DND-41 (cell line): Measurements from ENCODE around the gene PBX4.

Experiments
- ATAC-seq: fragments of 200-7000 bp; cut with Tn5 transposase; 3 replicates; pipeline ENCODE4 v1.9.1; 2021; ENCODE audit warnings: low read depth; ENCODE audit not compliant: insufficient read depth
- DNase-seq: peaks from one replicate; pipeline ENCODE4 v3.0.0-alpha.2; 2020
- H2AFZ ChIP-seq: 2 replicates; pipeline ENCODE4 v1.6.0; 2012; ENCODE audit warnings: low read depth, low read length
- H3K27ac ChIP-seq: 2 replicates; pipeline ENCODE4 v1.5.1; 2012; ENCODE audit warnings: low read length, inconsistent platforms
- H3K27me3 ChIP-seq: fragments of 200-600 bp; sonication (generic); 2 replicates; pipeline ENCODE4 v1.6.0; 2012; ENCODE audit warnings: low read length, mild to moderate bottlenecking, inconsistent platforms; ENCODE audit not compliant: insufficient read depth, poor library complexity
- H3K36me3 ChIP-seq: 2 replicates; pipeline ENCODE4 v1.5.1; 2012; ENCODE audit warnings: low read length, inconsistent platforms; ENCODE audit not compliant: insufficient read depth
- H3K4me1 ChIP-seq: 2 replicates; pipeline ENCODE4 v1.5.1; 2012; ENCODE audit warnings: mild to moderate bottlenecking, low read length; ENCODE audit not compliant: insufficient read depth
- H3K4me2 ChIP-seq: 2 replicates; pipeline ENCODE4 v1.6.0; 2012; ENCODE audit warnings: mild to moderate bottlenecking, moderate library complexity, low read length, inconsistent platforms; ENCODE audit not compliant: insufficient read depth
- H3K4me3 ChIP-seq, 2 experiments: fragments of 200-600 bp in 1 of 2; shearing (Covaris generic) in 1 of 2; 2 replicates each; pipeline ENCODE4 v1.5.1; 2012 to 2016; ENCODE audit warnings: inconsistent platforms in 2 of 2, low read length in 2 of 2, mild to moderate bottlenecking in 2 of 2, low read depth in 1 of 2, moderate library complexity in 1 of 2
- H3K79me2 ChIP-seq: 2 replicates; pipeline ENCODE4 v1.6.0; 2012; ENCODE audit warnings: low read length, inconsistent platforms; ENCODE audit not compliant: insufficient read depth
- H3K9ac ChIP-seq: 2 replicates; pipeline ENCODE4 v1.6.0; 2012; ENCODE audit warnings: low read depth, mild to moderate bottlenecking, inconsistent platforms, low read length, moderate library complexity
- H3K9me3 ChIP-seq: 2 replicates; pipeline ENCODE4 v1.5.1; 2012; ENCODE audit warnings: low read length, moderate library complexity, mild to moderate bottlenecking, inconsistent platforms; ENCODE audit not compliant: insufficient read depth, severe bottlenecking
- H4K20me1 ChIP-seq: 2 replicates; pipeline ENCODE4 v1.6.0; 2012; ENCODE audit warnings: low read length; ENCODE audit not compliant: insufficient read depth
- CTCF ChIP-seq: IDR thresholded peaks from 2 replicates; pipeline ENCODE4 v1.5.1; 2012; ENCODE audit warnings: borderline replicate concordance, low read length, moderate library complexity, mild to moderate bottlenecking; ENCODE audit not compliant: poor library complexity, severe bottlenecking; ENCODE audit errors: extremely low read depth
- EZH2 ChIP-seq: IDR thresholded peaks from 3 replicates; pipeline ENCODE4 v1.6.1; 2012; ENCODE audit warnings: borderline replicate concordance, low read depth, mild to moderate bottlenecking, moderate library complexity, low read length, inconsistent platforms; ENCODE audit not compliant: severe bottlenecking

Gene PBX4

DNA sequence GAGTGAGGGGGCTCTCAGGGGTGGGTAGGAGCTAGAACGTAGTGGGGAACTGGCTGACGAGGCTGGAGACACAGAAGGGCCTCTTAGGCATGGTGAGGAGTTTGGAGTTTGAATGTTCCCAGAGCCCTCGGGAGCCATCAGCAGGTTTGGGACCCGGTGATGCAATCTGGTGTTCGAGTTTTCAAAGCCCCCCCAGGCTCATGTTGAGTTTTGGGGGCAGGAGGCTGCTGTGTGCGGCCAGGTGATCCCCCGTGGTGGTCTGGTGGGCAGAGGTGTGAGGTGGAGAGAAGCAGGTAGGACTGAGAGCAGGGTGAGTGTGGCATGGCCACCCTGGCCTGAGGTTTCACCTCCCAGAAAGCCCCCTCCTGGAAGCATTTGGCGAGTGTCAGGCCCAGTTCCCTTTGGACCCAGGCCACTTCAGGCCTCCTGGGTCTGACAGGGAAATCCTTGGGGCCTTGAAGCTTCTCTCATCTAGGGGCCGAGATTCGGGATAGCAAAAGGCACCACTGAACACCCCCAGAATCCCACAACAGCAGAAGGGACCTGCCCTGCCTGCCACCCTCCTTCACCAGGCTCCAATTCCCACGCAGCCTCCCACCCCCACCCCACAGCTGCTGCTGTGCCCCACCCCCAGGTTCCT lies 88.6 kb downstream of the PBX4 start:
- TF ChIP-seq EZH2 (no peak), CTCF (no peak)
- Histone ChIP-seq H3K4me2 (no peak overlapping the region), H2AFZ (no peak overlapping the region), H3K4me1 (peaks cover 10% of the 10 kb centered on the region), H3K9me3 (no peaks in the 10 kb centered on the region), H4K20me1 (peaks cover 40% of the 10 kb centered on the region), H3K36me3 (peaks cover 50% of the 10 kb centered on the region), H3K27ac (no peak overlapping the region), H3K4me3 (no peak overlapping the region), H3K27me3 (no peaks in the 10 kb centered on the region), H3K79me2 (peaks cover 11% of the 10 kb centered on the region), H3K9ac (no peak overlapping the region)
- DNase-seq: no peak
- ATAC-seq: no peak

- Histone ChIP-seq H3K4me1 (peaks cover 10% of the 10 kb centered on the region), H3K9ac (no peak within 1 kb of the TSS), H3K79me2 (peaks cover 21% of the 10 kb centered on the region), H2AFZ (no peak within 1 kb of the TSS), H3K36me3 (peaks cover 56% of the 10 kb centered on the region), H3K27me3 (no peaks in the 10 kb centered on the region), H3K4me2 (no peak within 1 kb of the TSS), H4K20me1 (peaks cover 49% of the 10 kb centered on the region), H3K4me3 (no peak within 1 kb of the TSS), H3K27ac (no peak within 1 kb of the TSS), H3K9me3 (no peaks in the 10 kb centered on the region)
- ATAC-seq: no peak
- DNase-seq: no peak
- TF ChIP-seq CTCF (no peak), EZH2 (no peak)
These were observed 89.6 kb downstream of the PBX4 start, which contains the start of gene YJEFN3 for GRCh38 chr19:19528721-19529490. YJEFN3 (plus strand) TSS chr19:19528911; CDS start chr19:19528933, 22 bp downstream.

DNA sequence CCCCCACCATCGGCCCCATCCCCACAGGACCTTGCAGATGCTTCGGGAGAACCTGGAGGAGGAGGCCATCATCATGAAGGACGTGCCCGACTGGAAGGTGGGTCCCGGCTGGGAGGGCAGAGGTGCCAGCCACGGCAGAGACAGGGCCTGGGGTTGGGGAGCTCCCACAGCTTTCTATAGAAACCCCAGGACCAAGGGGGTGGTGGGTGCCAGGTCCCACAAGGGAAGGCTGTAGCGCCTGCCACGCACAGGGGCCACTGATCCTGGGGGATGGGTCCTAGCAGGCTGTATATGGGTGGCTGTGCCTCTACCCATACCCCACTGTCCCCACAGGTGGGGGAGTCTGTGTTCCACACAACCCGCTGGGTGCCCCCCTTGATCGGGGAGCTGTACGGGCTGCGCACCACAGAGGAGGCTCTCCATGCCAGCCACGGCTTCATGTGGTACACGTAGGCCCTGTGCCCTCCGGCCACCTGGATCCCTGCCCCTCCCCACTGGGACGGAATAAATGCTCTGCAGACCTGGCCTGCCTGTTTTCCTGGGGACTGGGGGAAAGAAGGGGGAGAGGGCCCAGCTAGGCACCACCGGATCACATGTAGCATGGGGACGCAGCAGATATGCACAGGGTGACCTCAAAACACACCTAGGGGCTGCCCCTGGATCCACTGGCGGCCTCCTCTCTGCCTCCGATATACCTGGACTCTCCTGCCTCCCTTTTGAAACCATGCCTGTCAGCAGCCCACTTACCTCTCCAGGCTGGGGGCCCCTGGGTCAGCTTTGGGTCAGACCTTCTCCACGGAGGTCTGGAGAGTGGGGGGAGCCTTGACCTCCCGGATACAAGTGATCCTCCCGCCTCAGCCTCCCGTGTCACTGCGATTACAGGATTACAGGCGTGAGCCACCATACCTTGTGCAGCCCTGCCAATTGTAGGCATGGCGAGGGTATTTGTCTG lies 90.5 kb downstream of the PBX4 start:
- H3K4me1 ChIP-seq: peaks cover 10% of the 10 kb centered on the region
- H3K27ac ChIP-seq: no peak overlapping the region
- peaks cover 63% of the 10 kb centered on the region for H3K36me3 ChIP-seq

More for the DNA sequence above, 90.5 kb downstream of the PBX4 start:
- Histone ChIP-seq H2AFZ (no peak overlapping the region), H3K9ac (no peak overlapping the region), H3K79me2 (peaks cover 30% of the 10 kb centered on the region), H3K27me3 (no peaks in the 10 kb centered on the region), H3K4me3 (no peak overlapping the region), H4K20me1 (peaks cover 52% of the 10 kb centered on the region), H3K9me3 (no peaks in the 10 kb centered on the region), H3K4me2 (no peak overlapping the region)
- DNase-seq (no peak), ATAC-seq (no peak)
- TF ChIP-seq EZH2: no peak
- no peak for TF ChIP-seq CTCF
